Suprapubic skin (tissue), 4 donors: ENCODE results near the gene PAX5. TPM values are rescaled to one million over a fixed set of nuclear protein-coding genes. Genes with fewer than 3 reads are reported as not detected.

Source experiments
- DNase-seq, 2 donors: peaks; one replicate each; pipeline ENCODE4 v3.0.0-alpha.2; 2019; ENCODE audit warnings: low spot score in 2 of 2
- H3K27ac ChIP-seq: fragments of 200-600 bp; sonication (generic); one replicate; pipeline ENCODE4 v1.5.1; 2019
- H3K27me3 ChIP-seq: fragments of 200-600 bp; sonication (generic); one replicate; pipeline ENCODE4 v1.5.1; 2019
- H3K36me3 ChIP-seq: fragments of 200-600 bp; sonication (generic); one replicate; pipeline ENCODE4 v1.5.1; 2019
- H3K4me1 ChIP-seq: fragments of 200-600 bp; sonication (generic); one replicate; pipeline ENCODE4 v1.5.1; 2019
- H3K4me3 ChIP-seq: fragments of 200-600 bp; sonication (generic); one replicate; pipeline ENCODE4 v1.5.1; 2019; ENCODE audit warnings: mild to moderate bottlenecking
- H3K9me3 ChIP-seq: fragments of 200-600 bp; sonication (generic); one replicate; pipeline ENCODE4 v1.5.1; 2019
- EP300 ChIP-seq: sonication (generic); formaldehyde crosslinking; IDR thresholded peaks from one replicate; pipeline ENCODE4 v1.6.1; 2017; ENCODE audit warnings: antibody characterized with exemption
- POLR2A ChIP-seq, 2 donors: fragments of 450-650 bp; IDR thresholded peaks; one replicate each; pipeline ENCODE4 v1.6.1; 2017; ENCODE audit warnings: antibody characterized with exemption in 2 of 2, mild to moderate bottlenecking in 2 of 2, moderate library complexity in 2 of 2
- POLR2AphosphoS5 ChIP-seq, 3 donors: sonication (generic); formaldehyde crosslinking; IDR thresholded peaks; one replicate each; pipeline ENCODE4 v1.6.1; 2017; ENCODE audit warnings: antibody characterized with exemption in 3 of 3
- WGBS: methylation state at CpG from one replicate; pipeline ENCODE4 v1.1.5; 2018; 5-methylcytosine and 5-hydroxymethylcytosine counted together
- total RNA-seq, 4 donors: library from RNA; depleted of rRNA; stranded (reverse); fragments of >200 nt; gene quantifications; one replicate each; pipeline ENCODE4 v1.1.0, GENCODE V29; 2016
- TF ChIP-seq, protein P1 (sequence below), 2 donors: fragments of 200-600 bp in 1 of 2; fragments of 450-650 bp in 1 of 2; sonication (generic) in 1 of 2; IDR thresholded peaks; one replicate each; pipeline ENCODE4 v1.5.1; 2016 to 2019; ENCODE audit warnings: antibody characterized with exemption in 2 of 2, mild to moderate bottlenecking in 1 of 2, moderate library complexity in 1 of 2

Gene PAX5
- total RNA-seq, 4 donors from 2014 or later = 0.04 TPM; not detected in 3

- Histone ChIP-seq H3K36me3 (no peaks in the 10 kb centered on the region), H3K9me3 (peaks cover 10% of the 10 kb centered on the region), H3K4me1 (no peaks in the 10 kb centered on the region), H3K27me3 (peaks cover 24% of the 10 kb centered on the region), H3K4me3 (no peak overlapping the region), H3K27ac (no peak overlapping the region)
- 85% methylated on average over 5 of the region's 5 CpGs for WGBS
- TF ChIP-seq, protein P1, sequence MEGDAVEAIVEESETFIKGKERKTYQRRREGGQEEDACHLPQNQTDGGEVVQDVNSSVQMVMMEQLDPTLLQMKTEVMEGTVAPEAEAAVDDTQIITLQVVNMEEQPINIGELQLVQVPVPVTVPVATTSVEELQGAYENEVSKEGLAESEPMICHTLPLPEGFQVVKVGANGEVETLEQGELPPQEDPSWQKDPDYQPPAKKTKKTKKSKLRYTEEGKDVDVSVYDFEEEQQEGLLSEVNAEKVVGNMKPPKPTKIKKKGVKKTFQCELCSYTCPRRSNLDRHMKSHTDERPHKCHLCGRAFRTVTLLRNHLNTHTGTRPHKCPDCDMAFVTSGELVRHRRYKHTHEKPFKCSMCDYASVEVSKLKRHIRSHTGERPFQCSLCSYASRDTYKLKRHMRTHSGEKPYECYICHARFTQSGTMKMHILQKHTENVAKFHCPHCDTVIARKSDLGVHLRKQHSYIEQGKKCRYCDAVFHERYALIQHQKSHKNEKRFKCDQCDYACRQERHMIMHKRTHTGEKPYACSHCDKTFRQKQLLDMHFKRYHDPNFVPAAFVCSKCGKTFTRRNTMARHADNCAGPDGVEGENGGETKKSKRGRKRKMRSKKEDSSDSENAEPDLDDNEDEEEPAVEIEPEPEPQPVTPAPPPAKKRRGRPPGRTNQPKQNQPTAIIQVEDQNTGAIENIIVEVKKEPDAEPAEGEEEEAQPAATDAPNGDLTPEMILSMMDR (IDR thresholded peaks at IDR 0.05) = no peak
- TF ChIP-seq EP300 (no peak), POLR2A (IDR thresholded peaks at IDR 0.05) (no peak), POLR2AphosphoS5 (IDR thresholded peaks at IDR 0.05) (no peak)
- no peak for DNase-seq
These were observed 237.2 kb downstream of the PAX5 start for GRCh38 chr9:36796671-36797419.

- H3K4me3 ChIP-seq = no peak overlapping the region
- DNase-seq = no peak
- H3K4me1 ChIP-seq = no peaks in the 10 kb centered on the region
- WGBS = 100% methylated on average over 3 of the region's 5 CpGs
- no peaks in the 10 kb centered on the region for H3K36me3 ChIP-seq
- peaks cover 9% of the 10 kb centered on the region for H3K27me3 ChIP-seq
- peaks cover 10% of the 10 kb centered on the region for H3K9me3 ChIP-seq
- no peak for TF ChIP-seq POLR2A (IDR thresholded peaks at IDR 0.05)
- TF ChIP-seq, protein P1 (IDR thresholded peaks at IDR 0.05) = no peak
- TF ChIP-seq POLR2AphosphoS5 (IDR thresholded peaks at IDR 0.05) = no peak
- no peak for TF ChIP-seq EP300
- no peak overlapping the region for H3K27ac ChIP-seq
These were observed 239.6 kb downstream of the PAX5 start for GRCh38 chr9:36794461-36794860.

- H3K9me3 ChIP-seq = peaks cover 10% of the 10 kb centered on the region
- no peak overlapping the region for H3K4me3 ChIP-seq
- H3K36me3 ChIP-seq = no peaks in the 10 kb centered on the region
- no peak overlapping the region for H3K27ac ChIP-seq
- DNase-seq = no peak
- H3K27me3 ChIP-seq = peaks cover 8% of the 10 kb centered on the region
- no peaks in the 10 kb centered on the region for H3K4me1 ChIP-seq
- 79% methylated on average over 2 of the region's 2 CpGs for WGBS
- TF ChIP-seq POLR2AphosphoS5 (IDR thresholded peaks at IDR 0.05) (no peak), EP300 (no peak), POLR2A (IDR thresholded peaks at IDR 0.05) (no peak)
- TF ChIP-seq, protein P1 (IDR thresholded peaks at IDR 0.05) = no peak
These were observed 240.8 kb downstream of the PAX5 start for GRCh38 chr9:36793277-36793676.

- Histone ChIP-seq H3K27me3 (peaks cover 13% of the 10 kb centered on the region), H3K4me3 (no peak overlapping the region), H3K27ac (no peak overlapping the region), H3K36me3 (no peaks in the 10 kb centered on the region), H3K4me1 (no peaks in the 10 kb centered on the region), H3K9me3 (peaks cover 10% of the 10 kb centered on the region)
- TF ChIP-seq EP300 = no peak
- 74% methylated on average over 9 of the region's 9 CpGs for WGBS
- no peak for DNase-seq
These were observed 242.7 kb downstream of the PAX5 start for GRCh38 chr9:36791222-36791950.

GRCh38 chr9:36789886-36790285, 244.2 kb downstream of the PAX5 start:
- peaks cover 10% of the 10 kb centered on the region for H3K9me3 ChIP-seq
- WGBS = 50% methylated on average over 3 of the region's 3 CpGs
- H3K4me1 ChIP-seq = no peaks in the 10 kb centered on the region
- TF ChIP-seq EP300 (no peak), POLR2AphosphoS5 (IDR thresholded peaks at IDR 0.05) (no peak), POLR2A (IDR thresholded peaks at IDR 0.05) (no peak)
- TF ChIP-seq, protein P1 (IDR thresholded peaks at IDR 0.05) = no peak
- no peaks in the 10 kb centered on the region for H3K36me3 ChIP-seq
- peaks cover 14% of the 10 kb centered on the region for H3K27me3 ChIP-seq
- no peak overlapping the region for H3K27ac ChIP-seq
- no peak overlapping the region for H3K4me3 ChIP-seq
- no peak for DNase-seq
